ENCODE data around the gene PDE6B.

PDE6B gene

GRCh38 chr4:610411-611261 lies 14.7 kb upstream of the PDE6B start:
- DNase-seq (ENCODE audit: low read depth in 2 of 2) = peak; percentile 46 to 62
- TF ChIP-seq CTCF (IDR thresholded peaks at IDR 0.05; ENCODE audit: low read depth, low read length) = no peak
- H3K4me3 ChIP-seq (replicated peaks in 1 of 2; ENCODE audit: low read depth in 2 of 2, low read length in 2 of 2) = no peak overlapping the region

- no peak overlapping the region for H3K4me3 ChIP-seq (replicated peaks in 1 of 2; ENCODE audit: low read depth in 2 of 2, low read length in 2 of 2)
- no peak for DNase-seq (ENCODE audit: low read depth in 2 of 2)
- TF ChIP-seq CTCF (IDR thresholded peaks at IDR 0.05; ENCODE audit: low read depth, low read length) = no peak
These were observed 13.2 kb upstream of the PDE6B start for GRCh38 chr4:612052-612748.

GRCh38 chr4:612749-613125 lies 12.6 kb upstream of the PDE6B start:
- no peak for TF ChIP-seq CTCF (IDR thresholded peaks at IDR 0.05; ENCODE audit: low read depth, low read length)
- no peak for DNase-seq (ENCODE audit: low read depth in 2 of 2)
- no peak overlapping the region for H3K4me3 ChIP-seq (replicated peaks in 1 of 2; ENCODE audit: low read depth in 2 of 2, low read length in 2 of 2)

GRCh38 chr4:613126-613525 lies 12.2 kb upstream of the PDE6B start:
- no peak for TF ChIP-seq CTCF (IDR thresholded peaks at IDR 0.05; ENCODE audit: low read depth, low read length)
- DNase-seq (ENCODE audit: low read depth in 2 of 2) = no peak
- no peak overlapping the region for H3K4me3 ChIP-seq (replicated peaks in 1 of 2; ENCODE audit: low read depth in 2 of 2, low read length in 2 of 2)

- DNase-seq (ENCODE audit: low read depth in 2 of 2) = no peak
- TF ChIP-seq CTCF (IDR thresholded peaks at IDR 0.05; ENCODE audit: low read depth, low read length) = no peak
These were observed 9.3 kb upstream of the PDE6B start for GRCh38 chr4:616091-616490.

GRCh38 chr4:616911-617643 lies 8.3 kb upstream of the PDE6B start:
- TF ChIP-seq CTCF (IDR thresholded peaks at IDR 0.05; ENCODE audit: low read depth, low read length) = no peak
- no peak overlapping the region for H3K4me3 ChIP-seq (replicated peaks in 1 of 2; ENCODE audit: low read depth in 2 of 2, low read length in 2 of 2)
- no peak for DNase-seq (ENCODE audit: low read depth in 2 of 2)

More at GRCh38 chr4:616091-616490, 9.3 kb upstream of the PDE6B start:
- no peak overlapping the region for H3K4me3 ChIP-seq (replicated peaks in 1 of 2; ENCODE audit: low read depth in 2 of 2, low read length in 2 of 2)

All from cardiac fibroblast (primary cell).